VCaP (cell line): ENCODE measurements around the gene ARL10.

ENCODE experiments used
- H3K27ac ChIP-seq: fragments of 450-650 bp; 2 replicates; pipeline ENCODE4 v1.5.1; 2017
- TF ChIP-seq, protein P1 (sequence below): fragments of 450-650 bp; conservative IDR thresholded peaks from 2 replicates; pipeline ENCODE4 v1.5.1; 2017; ENCODE audit warnings: mild to moderate bottlenecking, moderate library complexity

ARL10 gene

DNA sequence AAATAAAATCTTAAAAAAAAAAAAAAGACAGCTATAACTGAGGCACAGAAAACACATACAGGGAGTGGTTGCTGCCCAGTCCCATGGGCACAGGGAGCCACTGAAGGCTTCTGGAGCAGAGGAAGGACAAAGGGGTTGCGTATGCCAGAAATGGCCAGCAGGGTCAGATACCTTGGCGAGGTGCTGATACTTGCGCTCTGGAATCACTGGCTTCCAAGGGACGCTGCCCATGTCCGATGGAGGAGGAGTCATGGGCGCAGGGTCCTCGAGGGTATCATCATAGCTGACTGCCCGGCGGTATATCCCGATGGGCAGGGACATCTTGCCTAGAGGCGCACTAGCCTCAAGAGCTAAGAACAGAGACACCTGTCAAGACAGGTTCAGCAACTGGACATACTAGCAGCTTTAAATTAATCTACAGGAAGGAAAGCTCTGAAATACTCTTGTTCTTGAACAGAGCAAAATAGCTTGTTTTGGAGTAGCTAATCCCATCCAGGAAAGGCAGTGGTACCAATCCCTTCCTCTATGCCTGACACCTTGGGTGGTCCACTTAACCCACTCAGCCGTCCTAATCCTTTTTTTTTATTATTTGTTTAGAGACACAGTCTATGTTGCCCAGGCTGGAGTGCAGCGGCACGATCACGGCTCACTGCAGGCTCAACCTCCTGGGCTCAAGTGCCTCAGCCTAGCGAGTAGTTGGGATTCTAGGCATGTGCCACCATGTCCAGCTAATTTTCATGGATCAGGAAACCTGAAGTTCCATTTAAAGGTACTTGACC lies 9.7 kb upstream of the ARL10 start:
- TF ChIP-seq, protein P1, sequence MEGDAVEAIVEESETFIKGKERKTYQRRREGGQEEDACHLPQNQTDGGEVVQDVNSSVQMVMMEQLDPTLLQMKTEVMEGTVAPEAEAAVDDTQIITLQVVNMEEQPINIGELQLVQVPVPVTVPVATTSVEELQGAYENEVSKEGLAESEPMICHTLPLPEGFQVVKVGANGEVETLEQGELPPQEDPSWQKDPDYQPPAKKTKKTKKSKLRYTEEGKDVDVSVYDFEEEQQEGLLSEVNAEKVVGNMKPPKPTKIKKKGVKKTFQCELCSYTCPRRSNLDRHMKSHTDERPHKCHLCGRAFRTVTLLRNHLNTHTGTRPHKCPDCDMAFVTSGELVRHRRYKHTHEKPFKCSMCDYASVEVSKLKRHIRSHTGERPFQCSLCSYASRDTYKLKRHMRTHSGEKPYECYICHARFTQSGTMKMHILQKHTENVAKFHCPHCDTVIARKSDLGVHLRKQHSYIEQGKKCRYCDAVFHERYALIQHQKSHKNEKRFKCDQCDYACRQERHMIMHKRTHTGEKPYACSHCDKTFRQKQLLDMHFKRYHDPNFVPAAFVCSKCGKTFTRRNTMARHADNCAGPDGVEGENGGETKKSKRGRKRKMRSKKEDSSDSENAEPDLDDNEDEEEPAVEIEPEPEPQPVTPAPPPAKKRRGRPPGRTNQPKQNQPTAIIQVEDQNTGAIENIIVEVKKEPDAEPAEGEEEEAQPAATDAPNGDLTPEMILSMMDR, result no peak
- H3K27ac ChIP-seq, result no peak overlapping the region

DNA sequence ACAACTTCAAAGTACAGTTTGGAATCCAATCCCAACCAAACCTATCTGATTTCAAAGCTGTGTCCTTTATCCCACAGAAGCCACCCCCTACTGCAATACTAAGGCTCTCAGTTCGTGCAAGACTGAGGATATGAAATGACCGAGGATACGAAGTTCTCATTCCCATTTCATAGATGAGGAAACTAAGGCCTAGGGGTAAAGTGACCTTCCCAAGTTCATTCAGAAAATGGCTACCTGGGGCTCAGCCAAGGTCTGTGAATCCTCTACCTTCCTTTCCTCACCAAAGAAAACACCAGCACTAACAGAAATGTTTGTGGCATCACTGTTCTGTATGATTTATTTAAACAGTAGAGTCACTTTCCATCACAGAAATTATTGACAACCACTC lies 9.1 kb upstream of the ARL10 start:
- no peak overlapping the region for H3K27ac ChIP-seq
- TF ChIP-seq, protein P1, result no peak

DNA sequence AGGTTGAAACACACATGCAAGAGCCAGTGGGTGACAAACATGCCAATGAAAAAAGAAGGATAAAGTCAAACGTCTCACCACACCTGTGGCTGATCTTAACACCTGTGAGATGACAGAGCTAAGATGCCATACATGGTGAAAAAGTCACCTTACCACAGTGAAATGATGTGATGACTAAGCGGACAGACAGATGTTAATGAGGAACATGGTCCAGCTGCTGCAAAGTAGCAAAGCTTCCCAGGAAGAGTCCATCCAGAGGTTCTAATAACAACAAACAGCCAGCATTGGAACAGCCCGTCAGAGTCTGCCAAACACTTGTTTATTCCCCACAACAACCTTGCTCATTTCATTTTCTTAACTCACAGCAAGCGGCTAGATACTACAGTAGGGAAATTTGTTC lies 5.6 kb upstream of the ARL10 start:
- peak overlapping the region; percentile 91 for H3K27ac ChIP-seq
- TF ChIP-seq, protein P1, result no peak

DNA sequence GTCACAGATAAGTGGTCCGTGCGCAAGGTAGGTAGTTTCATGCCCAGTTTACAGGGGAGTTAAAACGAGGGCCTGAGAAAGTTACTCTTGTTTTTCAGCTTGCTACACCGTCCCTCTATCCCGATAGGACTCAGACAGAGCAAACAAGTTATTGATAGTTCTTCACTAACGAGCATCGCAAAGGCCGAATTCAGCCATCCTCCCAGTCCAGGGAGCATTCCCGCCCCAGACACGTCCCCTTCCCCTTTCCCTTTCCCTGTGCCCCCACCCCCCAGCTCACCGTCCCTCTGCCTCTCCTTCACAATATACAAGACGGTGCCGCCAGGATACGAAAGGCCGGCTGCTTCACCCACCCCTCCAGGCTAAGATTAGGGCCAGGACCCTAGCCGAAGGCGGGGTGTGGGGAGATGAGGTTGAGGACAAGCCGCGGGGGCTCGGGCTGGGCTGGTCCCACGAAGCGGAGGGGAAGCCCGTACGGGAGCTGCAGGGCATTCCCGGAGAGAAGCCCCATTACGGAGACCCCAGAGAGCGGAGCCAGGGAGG lies 4.3 kb upstream of the ARL10 start:
- TF ChIP-seq, protein P1, result no peak
- H3K27ac ChIP-seq, result peak overlapping the region; percentile 91

DNA sequence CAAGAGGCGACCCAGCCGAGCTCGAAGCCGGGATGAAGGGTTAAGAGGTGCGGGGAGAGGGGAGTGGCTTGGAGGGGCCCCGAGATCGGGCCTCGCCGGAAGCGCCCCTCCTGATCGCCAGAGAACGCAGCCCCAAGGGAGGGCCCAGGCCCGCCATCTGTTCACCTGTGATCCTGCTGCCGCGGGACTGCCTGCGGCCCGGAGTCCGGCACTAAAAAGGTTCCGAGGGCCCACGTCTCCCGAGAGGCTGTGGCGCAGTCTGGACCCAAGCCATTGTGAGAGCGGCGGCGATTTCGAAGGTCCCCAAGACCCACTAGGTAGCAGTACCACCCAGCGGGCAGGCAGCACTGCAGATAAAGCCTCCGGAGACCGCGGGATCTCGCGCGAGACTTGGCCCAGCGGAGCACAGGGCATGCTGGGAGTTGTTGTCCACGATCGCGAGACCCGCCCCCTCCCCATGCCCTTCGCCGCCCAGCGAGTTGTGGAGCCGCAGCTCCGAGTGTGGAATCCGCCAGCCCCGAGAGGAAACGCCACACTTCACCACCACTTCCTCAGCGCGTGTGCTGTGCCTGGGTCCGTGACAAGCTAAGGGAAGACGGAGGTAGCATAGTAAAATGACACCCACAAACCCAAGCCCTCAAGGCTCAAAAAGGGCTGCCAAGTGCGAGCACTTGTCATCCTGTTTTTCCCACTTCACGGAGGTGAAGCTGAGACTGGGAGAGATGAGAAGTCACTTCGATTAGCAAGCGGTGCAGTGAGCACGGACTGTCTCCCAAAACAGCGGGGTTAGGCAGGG lies 3.7 kb upstream of the ARL10 start, which contains the start of gene KIAA1191:
KIAA1191 (minus strand) TSS at position 328 of the 796 bp plus-strand sequence. CDS start 2,256 bp downstream, outside the sequence.
- TF ChIP-seq, protein P1, result peak; percentile 35
- H3K27ac ChIP-seq, result peak within 1 kb of the TSS; percentile 91

DNA sequence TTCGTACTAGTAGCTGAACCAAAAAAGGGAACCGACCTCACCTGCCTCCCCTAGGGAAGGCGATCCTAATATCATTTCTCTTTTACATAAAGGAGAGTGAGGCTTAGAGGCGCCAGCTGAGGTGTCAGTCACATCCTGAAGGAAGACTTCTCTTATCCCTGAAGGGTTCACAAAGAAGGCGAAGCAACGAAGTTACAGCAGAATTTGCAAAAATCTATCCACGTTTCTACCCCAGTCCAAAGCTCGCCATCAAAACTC lies 3.1 kb upstream of the ARL10 start:
- H3K27ac ChIP-seq, result peak overlapping the region; percentile 91; the same call in 1 of the 2 replicates
- TF ChIP-seq, protein P1, result no peak

DNA sequence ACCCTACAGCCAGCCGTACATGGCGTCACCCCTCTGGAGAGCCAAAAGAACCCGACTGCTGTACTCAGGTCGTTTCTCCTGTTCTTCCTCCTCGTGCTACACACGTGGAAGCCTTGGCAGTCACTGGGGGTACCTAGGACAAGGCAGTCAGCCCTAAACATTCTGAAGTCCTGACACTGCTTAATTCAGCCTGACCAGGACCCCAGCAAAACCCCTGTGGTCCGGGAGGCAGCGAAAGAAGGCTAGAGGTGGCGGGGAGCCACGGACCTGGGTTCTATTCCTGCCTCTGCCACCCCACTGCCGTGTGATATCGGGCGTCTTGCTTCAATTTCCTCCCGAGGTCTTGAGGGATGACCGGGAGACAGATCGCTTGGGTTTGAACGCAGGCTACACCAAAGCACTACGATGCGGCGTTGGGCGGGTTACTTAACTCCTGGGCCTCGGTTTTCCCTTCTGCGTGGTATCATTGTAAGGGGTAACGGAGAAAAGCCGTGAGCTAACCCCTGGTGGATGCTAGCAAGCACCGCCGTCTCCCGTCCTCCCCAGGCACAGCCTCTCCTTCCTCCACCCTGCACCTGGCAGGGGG lies 429 bp upstream of the ARL10 start:
- TF ChIP-seq, protein P1, result no peak
- peak overlapping the region; percentile 47; the same call in 1 of the 2 replicates for H3K27ac ChIP-seq
